ENCODE results near the gene USP17L30.
"Not testable (repeated sequence)": the region's sequence is repeated elsewhere in the genome, so short reads cannot be mapped to it uniquely, and the experiment has no call there.

USP17L30 gene, protein sequence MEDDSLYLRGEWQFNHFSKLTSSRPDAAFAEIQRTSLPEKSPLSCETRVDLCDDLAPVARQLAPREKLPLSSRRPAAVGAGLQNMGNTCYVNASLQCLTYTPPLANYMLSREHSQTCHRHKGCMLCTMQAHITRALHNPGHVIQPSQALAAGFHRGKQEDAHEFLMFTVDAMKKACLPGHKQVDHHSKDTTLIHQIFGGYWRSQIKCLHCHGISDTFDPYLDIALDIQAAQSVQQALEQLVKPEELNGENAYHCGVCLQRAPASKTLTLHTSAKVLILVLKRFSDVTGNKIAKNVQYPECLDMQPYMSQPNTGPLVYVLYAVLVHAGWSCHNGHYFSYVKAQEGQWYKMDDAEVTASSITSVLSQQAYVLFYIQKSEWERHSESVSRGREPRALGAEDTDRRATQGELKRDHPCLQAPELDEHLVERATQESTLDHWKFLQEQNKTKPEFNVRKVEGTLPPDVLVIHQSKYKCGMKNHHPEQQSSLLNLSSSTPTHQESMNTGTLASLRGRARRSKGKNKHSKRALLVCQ

DNA sequence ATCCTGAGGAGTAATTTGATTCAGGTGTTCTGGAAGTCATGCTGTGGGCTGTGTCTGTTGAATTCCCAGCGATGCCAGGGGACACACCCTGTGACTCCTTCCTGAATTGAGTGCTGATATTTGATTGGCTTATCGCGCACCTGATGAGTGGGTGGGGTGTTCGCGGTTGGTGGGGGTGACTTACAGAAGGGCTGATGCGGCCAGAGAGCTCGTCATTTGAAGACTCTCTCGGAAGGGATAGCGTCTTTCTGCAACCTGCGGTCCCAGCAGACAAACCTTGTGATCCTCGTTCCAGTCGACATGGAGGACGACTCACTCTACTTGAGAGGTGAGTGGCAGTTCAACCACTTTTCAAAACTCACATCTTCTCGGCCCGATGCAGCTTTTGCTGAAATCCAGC, at the start of gene USP17L30:
USP17L30 (plus strand) TSS at position 301 of the 400 bp plus-strand sequence; CDS start at position 301, 0 bp downstream.
- DNase-seq = not testable (repeated sequence)

DNA sequence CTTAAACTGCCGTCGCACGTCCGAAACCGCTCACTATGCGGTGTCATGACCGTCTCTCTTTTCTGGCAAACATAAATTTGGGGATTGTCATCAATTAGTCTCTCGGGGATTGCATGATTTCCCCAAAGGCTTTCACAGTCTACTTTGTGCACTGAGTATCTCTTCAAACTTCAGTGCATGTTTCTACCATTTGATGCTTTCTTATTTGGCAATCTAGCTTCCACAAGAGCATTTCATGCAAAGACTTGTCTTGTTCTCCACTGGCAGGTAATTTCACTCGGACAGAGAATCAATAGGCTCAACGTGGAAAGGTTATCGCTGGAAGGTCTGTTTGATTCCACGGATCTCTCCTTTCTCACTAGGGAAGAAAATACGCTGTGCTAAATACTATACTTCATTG, 38.7 kb upstream of the USP17L30 start:
- not testable (repeated sequence) for DNase-seq

DNA sequence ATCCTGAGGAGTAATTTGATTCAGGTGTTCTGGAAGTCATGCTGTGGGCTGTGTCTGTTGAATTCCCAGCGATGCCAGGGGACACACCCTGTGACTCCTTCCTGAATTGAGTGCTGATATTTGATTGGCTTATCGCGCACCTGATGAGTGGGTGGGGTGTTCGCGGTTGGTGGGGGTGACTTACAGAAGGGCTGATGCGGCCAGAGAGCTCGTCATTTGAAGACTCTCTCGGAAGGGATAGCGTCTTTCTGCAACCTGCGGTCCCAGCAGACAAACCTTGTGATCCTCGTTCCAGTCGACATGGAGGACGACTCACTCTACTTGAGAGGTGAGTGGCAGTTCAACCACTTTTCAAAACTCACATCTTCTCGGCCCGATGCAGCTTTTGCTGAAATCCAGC, 38.1 kb upstream of the USP17L30 start, which contains the start of gene USP17L24:
USP17L24 (plus strand) TSS at position 301 of the 400 bp plus-strand sequence; CDS start at position 301, 0 bp downstream.
- DNase-seq = not testable (repeated sequence)

DNA sequence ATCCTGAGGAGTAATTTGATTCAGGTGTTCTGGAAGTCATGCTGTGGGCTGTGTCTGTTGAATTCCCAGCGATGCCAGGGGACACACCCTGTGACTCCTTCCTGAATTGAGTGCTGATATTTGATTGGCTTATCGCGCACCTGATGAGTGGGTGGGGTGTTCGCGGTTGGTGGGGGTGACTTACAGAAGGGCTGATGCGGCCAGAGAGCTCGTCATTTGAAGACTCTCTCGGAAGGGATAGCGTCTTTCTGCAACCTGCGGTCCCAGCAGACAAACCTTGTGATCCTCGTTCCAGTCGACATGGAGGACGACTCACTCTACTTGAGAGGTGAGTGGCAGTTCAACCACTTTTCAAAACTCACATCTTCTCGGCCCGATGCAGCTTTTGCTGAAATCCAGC, 33.3 kb upstream of the USP17L30 start, which contains the start of gene USP17L25:
USP17L25 (plus strand) TSS at position 301 of the 400 bp plus-strand sequence; CDS start at position 301, 0 bp downstream.
- not testable (repeated sequence) for DNase-seq

DNA sequence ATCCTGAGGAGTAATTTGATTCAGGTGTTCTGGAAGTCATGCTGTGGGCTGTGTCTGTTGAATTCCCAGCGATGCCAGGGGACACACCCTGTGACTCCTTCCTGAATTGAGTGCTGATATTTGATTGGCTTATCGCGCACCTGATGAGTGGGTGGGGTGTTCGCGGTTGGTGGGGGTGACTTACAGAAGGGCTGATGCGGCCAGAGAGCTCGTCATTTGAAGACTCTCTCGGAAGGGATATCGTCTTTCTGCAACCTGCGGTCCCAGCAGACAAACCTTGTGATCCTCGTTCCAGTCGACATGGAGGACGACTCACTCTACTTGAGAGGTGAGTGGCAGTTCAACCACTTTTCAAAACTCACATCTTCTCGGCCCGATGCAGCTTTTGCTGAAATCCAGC, 28.6 kb upstream of the USP17L30 start, which contains the start of gene USP17L26:
USP17L26 (plus strand) TSS at position 301 of the 400 bp plus-strand sequence; CDS start at position 301, 0 bp downstream.
- DNase-seq = not testable (repeated sequence)

DNA sequence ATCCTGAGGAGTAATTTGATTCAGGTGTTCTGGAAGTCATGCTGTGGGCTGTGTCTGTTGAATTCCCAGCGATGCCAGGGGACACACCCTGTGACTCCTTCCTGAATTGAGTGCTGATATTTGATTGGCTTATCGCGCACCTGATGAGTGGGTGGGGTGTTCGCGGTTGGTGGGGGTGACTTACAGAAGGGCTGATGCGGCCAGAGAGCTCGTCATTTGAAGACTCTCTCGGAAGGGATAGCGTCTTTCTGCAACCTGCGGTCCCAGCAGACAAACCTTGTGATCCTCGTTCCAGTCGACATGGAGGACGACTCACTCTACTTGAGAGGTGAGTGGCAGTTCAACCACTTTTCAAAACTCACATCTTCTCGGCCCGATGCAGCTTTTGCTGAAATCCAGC, 23.8 kb upstream of the USP17L30 start, which contains the start of gene USP17L5:
USP17L5 (plus strand) TSS at position 301 of the 400 bp plus-strand sequence; CDS start at position 301, 0 bp downstream.
- not testable (repeated sequence) for DNase-seq

DNA sequence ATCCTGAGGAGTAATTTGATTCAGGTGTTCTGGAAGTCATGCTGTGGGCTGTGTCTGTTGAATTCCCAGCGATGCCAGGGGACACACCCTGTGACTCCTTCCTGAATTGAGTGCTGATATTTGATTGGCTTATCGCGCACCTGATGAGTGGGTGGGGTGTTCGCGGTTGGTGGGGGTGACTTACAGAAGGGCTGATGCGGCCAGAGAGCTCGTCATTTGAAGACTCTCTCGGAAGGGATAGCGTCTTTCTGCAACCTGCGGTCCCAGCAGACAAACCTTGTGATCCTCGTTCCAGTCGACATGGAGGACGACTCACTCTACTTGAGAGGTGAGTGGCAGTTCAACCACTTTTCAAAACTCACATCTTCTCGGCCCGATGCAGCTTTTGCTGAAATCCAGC, 19.1 kb upstream of the USP17L30 start, which contains the start of gene USP17L27:
USP17L27 (plus strand) TSS at position 301 of the 400 bp plus-strand sequence; CDS start at position 301, 0 bp downstream.
- DNase-seq = not testable (repeated sequence)

DNA sequence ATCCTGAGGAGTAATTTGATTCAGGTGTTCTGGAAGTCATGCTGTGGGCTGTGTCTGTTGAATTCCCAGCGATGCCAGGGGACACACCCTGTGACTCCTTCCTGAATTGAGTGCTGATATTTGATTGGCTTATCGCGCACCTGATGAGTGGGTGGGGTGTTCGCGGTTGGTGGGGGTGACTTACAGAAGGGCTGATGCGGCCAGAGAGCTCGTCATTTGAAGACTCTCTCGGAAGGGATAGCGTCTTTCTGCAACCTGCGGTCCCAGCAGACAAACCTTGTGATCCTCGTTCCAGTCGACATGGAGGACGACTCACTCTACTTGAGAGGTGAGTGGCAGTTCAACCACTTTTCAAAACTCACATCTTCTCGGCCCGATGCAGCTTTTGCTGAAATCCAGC, 14.3 kb upstream of the USP17L30 start, which contains the start of gene USP17L28:
USP17L28 (plus strand) TSS at position 301 of the 400 bp plus-strand sequence; CDS start at position 301, 0 bp downstream.
- not testable (repeated sequence) for DNase-seq

DNA sequence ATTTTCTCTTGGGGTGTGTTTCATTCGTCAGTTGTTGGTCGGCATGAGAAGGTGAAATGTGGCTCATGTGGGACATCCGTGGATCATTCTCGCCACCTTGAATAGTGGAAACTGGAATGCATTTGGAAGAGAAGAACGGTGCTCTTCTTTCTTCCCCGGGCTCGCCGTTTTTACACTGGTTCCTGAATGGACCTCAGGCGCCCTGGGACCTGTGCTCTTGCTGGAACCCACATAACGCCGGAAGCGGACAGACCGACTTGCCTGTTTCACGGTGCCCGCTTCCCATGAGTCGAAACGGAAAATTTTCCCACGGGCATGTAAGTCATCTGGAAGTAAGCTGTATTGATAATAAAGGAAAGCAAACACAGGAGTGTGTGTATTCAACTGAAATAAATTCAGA, 12.1 kb upstream of the USP17L30 start:
- not testable (repeated sequence) for DNase-seq

DNA sequence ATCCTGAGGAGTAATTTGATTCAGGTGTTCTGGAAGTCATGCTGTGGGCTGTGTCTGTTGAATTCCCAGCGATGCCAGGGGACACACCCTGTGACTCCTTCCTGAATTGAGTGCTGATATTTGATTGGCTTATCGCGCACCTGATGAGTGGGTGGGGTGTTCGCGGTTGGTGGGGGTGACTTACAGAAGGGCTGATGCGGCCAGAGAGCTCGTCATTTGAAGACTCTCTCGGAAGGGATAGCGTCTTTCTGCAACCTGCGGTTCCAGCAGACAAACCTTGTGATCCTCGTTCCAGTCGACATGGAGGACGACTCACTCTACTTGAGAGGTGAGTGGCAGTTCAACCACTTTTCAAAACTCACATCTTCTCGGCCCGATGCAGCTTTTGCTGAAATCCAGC, 9.6 kb upstream of the USP17L30 start, which contains the start of gene USP17L29:
USP17L29 (plus strand) TSS at position 301 of the 400 bp plus-strand sequence; CDS start at position 301, 0 bp downstream.
- DNase-seq = not testable (repeated sequence)

DNA sequence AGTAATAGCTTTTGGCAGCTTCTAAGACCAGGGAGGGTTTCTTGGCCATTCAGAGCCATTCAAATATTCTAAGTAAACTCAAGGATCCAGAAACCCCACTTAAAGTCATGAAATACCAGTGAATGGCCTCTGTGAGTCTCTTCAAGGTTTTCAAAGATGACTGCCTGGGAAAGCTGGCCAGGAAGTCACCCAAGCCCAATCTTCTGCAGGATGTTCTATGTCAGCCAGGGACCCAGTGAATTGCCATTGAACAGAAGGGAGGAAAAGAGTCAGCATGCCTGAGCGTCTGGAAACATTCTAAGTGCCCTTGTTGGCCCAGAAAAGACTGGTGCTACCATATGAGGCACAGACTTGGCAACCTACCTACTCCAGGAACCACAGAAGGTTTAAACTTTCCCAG, 17.0 kb downstream of the USP17L30 start:
- DNase-seq = not testable (repeated sequence)

DNA sequence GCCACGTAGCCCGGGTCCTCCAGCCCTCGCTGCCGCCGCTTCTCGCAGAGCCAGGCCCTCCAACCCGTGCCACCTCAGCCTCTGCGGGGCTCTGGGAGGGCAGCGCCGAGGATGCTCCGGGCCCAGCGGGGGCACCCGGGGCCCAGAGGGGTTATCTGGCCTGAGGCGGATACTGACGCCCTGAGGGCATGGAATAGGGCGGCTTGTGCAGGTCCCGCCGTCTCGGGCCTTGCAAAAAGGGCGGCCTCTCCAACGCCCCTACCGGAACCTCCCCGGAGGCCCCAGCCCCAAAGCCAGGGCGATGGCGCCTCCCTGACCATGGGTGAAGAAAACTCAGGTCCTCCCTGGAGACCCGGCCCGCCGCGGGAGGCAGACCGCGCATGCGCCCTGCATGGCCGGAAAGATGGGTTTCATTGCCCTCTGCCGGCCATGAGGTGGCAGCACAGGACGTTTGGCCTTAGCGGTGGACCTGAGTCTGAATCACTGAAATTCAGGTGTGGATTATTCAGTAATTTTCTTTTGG, 18.1 kb downstream of the USP17L30 start:
- not testable (repeated sequence) for DNase-seq

DNA sequence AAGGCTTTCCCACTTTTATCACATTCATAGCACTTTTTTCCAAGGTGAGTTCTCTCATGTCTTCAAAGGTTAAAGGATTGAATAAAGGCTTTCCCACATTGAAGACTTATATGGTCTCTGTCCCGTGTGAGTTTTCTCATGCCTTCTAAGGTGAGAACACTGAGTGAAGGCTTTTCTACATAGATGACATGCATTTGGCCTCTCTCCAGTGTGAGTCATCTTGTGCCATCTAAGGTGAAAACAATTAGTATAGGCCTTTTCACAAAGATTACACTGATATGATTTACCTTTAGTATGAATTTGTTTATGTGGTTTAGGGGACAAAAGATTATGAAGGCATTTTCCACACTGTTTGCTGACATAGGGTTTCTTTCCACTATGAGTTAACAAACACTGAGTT, 21.2 kb downstream of the USP17L30 start:
- DNase-seq = no peak

DNA sequence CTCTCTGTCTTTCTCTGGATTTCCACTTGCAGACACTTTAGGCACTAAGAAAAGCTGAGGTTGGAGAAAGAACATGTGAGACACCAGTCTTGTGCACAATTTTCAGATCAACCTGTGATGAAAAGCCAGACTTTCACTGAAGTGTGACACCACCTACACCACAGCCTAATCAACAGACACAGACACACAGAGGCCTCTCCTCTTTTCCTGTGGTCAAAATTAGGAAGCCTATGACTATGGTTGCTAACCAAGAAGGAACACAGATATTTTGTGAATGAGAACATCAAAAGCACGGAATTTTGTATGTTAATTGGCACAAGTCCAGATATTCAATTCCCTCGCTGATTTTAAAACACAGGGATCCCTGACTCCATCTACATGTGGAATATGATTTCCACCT, 26.1 kb downstream of the USP17L30 start:
- not testable (repeated sequence) for DNase-seq

DNA sequence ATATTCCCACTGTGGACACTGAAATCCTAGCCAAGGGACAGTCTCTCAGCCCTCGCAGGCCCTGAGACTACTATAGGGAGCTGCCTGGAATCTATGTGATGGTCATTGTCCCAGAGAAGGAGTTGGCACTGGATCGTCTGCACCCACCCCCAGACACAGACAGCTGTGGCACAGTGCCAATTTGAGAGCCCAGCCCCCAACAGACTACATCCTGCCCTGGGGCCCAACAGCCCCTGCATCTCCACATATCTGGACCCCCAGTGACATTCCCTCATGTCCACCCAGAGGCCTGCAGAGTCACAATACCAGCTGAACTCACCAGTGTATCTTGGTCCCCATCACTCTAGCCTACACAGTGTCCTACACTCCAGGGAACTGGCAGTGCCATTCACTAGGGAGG, 42.8 kb downstream of the USP17L30 start:
- not testable (repeated sequence) for DNase-seq

DNA sequence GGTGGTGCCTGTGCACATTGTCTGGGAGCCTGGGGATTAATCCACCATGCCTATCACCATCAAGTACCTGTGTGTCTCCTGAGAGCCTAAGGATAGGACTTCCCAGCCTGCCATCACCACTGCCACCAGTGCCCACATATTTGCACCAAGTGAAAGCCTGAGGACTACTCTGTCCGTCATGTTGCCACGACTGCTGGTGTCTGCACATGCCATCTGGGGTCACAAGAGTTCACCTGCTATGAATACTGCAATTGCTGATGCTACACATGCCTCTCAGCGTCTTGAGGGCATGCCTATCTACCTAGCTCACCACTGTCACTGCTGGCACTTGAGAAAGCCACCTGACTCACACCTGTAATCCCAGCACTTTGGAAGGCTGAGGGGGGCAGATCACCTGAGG, 43.6 kb downstream of the USP17L30 start:
- not testable (repeated sequence) for DNase-seq

DNA sequence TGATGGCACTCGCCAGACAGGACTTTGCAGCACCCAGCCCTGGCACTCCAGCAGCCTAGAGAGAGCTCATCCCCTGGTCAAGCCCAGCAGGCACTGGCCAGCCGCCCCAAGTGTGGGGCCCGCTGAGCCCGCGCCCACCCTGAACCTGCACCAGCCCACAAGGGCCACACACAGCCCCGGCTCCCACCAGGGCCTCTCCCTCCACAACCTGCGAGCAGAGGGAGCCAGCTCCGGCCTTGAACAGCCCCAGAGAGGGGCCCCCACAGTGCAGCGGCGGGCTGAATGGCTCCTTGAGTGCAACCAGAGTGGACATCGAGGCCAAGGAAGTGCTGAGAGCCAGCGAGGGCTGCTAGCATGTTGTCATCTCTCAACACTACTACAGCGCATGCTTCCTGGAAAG, 46.9 kb downstream of the USP17L30 start:
- no peak for DNase-seq

Measured in NCI-H1417 (cell line).